ENCODE results near the gene ANXA11.
"Not testable (repeated sequence)": the region's sequence is repeated elsewhere in the genome, so short reads cannot be mapped to it uniquely, and the experiment has no call there.

Gene ANXA11

DNA sequence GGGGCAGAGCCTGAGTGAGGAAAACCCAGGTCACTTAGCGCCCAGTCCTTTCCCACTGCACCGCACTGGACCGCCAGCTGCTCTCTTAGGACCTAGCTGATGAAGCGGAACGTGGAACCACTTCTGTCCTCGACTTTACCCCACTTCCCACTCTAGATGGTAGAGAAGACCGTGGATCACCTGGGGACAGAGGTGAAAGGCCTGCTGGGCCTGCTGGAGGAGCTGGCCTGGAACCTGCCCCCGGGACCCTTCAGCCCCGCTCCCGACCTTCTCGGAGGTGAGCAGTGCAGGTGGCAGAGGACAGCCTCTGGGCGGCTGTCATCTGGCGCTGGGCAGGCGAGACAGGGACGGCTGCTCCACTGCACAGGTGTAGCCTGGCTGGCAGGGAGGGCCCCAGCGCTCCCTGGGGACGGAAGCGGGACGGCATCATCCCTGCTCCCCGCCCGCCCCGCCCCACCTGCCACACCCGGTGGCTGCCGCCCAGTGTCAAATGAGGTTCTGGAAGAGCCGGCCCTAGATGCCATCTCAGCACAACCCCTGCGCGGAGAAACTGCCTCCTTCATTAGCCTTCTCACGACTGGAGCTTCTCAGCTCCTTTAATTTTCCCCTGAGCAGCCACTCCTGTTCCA, 61.2 kb downstream of the ANXA11 start:
- DNase-seq, result no peak

DNA sequence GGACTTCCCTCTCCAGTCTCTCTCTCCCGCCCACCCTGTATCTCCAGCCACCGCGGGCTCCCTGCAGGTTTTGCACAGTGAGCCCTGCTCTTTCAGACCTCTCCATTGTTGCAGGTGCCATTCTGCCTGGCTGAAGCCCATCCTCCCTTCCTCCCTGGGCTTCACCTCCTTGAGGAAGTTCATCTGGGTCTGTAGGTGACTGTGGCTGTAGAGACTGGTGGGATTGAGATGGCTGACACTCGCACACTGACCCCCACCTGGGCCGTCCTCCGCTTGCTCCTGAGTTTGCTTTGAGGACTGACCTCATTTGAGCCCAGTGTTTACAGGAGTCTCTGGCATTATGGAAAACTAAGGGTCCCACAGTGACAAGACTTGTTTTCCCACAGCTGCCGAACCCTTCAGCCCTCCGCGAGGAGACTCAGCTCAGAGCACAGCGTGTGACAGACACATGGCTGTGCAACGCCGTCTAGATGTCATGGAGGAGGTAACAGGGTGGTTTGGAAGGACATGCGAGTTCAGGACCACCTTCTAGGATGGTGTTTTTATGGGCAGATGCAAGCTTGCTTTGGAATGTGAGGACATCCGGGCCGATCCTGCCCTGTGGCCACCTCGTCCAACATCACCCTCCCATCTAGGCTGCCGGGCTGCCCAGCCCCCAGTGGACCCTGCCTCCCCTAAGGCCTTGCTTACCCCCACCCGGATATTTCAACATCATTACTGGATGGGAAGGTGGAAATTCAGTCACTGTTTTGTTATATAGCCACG, 63.5 kb downstream of the ANXA11 start:
- DNase-seq, result no peak

DNA sequence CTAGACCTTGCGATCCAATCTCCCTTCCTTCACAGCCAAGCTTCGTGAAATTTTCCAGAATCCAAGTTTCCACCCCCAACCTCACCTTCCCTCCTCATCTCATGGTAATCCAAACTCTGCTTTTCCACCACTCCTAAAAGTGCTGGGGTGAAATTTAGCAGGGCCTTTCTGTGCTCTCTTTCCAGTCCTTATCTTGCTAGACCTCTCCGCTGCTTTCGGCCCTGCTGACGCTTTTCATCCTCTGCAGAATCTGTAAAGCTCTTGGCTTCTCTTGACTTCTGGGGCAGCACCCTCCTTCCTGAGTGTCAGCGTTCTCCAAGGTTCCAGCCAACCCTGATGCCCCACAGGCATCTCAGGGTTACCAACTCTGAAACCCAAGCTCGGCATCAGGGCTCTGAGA, 65.1 kb downstream of the ANXA11 start:
- no peak for DNase-seq

DNA sequence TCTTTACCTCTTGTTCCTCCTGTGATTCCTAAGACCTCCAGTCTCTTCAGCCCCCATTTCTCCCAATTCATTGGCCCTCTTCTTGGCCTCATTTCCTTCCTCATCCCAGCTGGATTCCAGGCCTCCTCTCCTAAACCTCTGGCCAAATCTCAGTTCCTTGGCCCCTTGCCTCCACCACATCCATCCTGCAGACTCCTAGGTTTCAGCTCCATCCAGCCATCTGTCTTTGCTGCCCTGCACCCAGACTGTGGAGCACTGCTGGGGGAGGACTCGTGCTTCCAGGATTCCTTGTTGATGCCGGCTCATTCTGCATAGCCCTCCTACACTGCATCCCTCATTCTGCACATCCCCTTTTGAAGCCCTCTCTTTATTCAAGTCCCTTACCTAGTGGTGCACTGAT, 66.1 kb downstream of the ANXA11 start:
- DNase-seq, result no peak

DNA sequence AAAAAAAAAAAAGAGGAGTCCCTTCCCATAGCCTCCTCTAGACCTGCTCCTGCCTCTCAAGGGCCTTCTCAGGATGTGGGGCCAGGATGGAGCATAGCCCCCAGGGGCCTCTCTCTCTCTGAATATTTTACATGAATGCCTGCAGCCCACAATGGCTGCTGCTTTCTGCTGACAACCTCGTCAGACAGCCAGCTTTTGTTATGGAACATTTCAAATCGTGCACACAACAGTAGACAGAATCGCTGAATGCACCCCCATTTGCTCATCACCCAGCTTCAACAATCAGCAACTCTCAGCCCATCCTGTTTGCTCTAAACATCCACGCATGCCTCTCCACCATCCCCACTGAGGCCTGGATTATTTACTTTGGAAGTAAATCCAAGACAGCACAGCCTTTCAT, 67.4 kb downstream of the ANXA11 start:
- DNase-seq, result no peak

DNA sequence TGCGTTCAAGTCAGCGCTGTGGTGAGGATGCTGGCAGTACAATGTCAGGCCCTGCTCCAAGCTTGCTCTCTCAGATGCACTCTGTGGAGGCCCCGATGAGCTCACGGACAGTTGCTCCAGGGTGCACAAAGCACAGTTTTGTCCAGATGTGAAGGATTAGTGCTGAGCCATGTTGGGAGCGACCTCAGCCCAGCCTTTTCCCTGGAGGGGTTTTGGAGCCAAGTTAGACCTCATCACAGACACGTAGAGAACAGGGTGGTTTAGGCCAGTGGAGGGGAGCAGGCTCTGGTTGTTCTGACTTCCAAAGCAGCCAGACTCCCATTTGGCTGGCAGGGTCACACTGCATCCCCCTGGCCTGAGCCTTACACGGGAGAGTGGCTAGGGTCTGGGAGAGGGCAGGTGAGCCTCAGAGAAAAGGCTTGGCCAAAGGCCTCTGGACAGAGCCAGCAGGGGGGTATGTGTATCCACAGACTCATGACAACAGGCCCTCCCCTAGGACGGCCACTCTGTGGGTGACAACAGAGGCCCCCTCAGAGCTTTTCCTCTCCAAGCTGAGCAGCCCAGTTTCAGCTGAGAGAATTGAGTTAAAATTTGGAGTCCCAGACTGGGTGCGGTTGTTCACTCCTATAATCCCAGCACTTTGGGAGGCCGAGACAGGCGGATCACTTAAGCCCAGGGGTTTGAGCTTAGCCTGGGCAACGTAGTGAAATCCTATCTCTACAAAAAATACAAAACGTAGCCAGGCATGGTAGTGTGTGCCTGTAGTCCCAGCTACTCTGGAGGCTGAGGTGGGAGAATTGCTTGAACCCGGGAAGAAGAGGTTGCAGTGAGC, 68.1 kb downstream of the ANXA11 start:
- no peak for DNase-seq

DNA sequence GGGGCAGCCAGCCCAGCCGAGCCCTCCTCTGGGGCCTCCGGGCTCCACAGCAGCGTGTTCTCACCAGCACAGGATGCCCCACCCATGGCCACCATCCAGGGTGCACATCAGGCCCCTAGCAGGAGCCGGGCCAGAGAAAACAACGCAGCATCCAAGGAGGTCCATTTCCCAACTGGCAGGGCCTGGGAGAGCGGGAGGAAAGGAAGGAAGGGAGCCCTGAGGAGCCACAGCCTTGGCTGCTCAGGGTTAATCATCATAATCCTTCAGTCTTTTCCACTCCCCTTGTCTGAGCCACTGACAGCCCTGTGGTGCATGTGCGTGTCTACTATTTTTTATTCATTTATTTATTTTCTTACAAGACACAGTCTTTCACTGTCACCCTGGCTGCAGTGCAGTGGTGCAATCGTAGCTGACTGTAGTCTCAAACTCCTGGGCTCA, 69.2 kb downstream of the ANXA11 start:
- DNase-seq, result no peak

DNA sequence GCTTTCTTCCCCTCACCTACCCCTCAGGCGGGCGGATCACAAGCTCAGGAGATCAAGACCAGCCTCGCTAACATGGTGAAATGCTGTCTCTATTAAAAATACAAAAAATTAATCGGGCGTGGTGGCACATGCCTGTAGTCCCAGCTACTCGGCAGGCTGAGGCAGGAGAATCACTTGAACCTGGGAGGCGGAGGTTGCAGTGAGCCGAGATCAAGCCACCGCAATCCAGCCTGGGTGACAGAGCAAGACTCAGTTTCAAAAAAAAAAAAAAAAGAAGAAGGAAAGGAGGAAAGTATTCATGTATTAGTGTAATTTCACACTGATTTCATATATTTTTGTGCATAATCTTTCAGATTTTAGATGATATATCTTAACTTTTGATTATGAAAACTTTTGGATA, 71.7 kb downstream of the ANXA11 start:
- not testable (repeated sequence) for DNase-seq

DNA sequence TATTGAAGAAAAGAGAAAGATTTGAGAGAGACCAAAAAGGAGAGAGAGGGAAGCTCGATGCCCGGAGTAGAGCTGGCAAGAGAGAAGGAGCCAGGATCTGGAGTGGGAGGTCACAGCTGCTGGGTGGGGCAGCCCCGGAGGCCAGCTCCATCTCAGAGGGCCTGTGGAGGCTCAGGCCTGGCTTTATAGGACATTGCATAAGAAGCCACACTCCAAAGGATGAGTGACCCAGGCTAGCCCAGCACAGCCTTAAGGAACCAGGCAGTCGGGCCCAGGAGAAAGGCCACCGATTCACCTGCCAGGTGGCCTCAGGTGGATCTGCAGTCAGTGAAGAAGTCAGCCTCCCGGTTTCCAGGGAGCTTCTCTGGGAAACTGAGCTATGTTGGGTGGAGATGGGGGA, 72.1 kb downstream of the ANXA11 start:
- no peak for DNase-seq

DNA sequence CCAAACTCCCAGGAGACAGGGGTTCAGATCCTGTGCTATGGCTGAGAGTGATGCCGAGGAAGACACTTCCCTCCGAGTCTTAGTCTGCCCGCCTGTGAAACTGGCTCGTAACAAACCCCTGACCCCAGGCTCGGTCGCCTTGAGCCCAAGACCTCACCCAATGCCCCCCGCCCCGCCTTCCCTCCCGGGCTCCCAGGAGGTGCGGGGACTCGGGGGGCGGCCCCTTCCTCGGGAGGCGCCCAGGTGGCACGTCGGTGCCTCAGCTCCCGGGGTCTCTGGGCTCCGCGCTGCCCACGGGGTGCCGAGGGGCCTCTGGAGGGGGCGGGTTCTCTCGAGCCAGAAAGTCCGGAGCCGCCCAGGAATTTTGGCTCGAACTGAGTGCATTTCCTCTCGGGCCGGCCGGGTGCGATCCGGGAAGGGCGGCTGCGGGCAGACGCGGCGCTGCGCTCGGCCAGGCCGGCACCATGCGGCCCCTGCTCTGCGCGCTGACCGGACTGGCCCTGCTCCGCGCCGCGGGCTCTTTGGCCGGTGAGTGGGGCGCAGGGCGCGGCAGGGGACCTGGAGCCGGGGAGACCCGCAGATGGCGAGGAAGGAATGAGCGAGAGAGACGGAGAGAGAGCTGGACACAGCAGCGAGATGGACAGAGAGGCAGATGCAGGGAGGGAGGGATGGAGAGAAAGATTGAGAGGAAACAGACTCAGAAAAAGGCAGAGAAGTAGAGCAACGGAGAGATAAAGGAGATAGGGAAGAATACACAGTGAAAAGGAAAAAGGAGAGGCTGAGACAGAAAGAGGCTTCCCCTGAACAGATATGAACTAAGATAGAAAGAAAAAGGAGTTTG, 72.8 kb downstream of the ANXA11 start, which contains the start of gene PLAC9:
TSS of gene PLAC9 (plus strand) at position 432 of the 841 bp plus-strand sequence. CDS start at position 465, 33 bp downstream.
- no peak for DNase-seq

DNA sequence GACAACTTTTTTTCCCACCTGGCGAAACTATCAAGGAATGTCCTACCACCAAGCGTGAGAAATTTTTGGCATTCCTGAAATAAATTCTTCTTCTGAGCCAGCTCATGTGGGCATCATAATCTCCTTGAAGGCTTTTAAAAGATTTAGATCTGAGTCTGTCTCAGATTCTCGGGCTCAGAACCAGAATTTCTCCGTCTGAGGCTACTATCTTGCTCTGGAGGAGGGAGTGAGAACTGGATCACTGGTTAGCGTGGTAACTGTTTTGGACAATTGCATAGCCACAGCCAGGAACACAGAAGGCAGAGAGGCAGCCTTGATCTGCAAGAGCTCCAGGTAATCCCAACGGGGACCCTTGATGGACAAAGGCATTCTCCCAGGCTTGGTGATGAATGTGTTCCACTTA, 73.8 kb downstream of the ANXA11 start:
- DNase-seq, result no peak

DNA sequence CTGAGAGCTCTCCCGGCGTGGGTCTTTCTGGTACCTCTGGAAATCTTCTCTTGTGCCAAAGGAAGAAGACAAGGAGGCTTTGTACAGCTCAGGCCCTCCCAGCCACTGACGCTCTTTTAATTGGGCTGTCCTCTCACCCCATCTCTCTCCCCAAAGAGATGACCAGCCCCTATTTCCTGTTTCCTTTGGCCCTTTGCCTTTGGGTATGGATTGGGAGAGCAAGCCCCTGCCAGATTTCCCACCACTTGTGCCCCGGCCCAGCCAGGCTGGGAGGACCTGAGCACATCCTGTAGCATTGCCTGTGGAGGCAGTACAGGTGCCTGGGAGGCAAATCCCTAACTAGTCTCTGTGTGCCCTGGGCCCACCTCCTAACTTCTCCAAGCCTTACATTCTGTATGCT, 78.5 kb downstream of the ANXA11 start:
- DNase-seq, result no peak

DNA sequence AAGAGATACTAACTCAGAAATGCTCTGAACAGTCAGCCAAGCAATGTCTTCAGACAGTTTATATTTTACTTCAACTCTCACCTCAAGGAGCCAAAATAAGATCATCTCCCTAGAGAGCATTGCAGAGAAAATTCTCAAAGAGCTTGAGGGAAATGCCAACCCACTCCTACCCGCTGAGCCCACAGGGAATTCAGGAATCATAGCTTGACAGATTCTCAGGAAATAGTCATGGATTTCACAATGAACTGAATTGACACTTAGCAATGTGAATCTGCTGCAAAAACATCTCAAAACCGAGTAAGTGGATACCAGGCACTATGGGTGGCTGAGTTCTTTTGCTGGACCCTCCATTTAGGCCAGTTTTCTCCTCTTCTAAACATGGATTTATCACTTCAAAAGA, 82.6 kb downstream of the ANXA11 start:
- no peak for DNase-seq

DNA sequence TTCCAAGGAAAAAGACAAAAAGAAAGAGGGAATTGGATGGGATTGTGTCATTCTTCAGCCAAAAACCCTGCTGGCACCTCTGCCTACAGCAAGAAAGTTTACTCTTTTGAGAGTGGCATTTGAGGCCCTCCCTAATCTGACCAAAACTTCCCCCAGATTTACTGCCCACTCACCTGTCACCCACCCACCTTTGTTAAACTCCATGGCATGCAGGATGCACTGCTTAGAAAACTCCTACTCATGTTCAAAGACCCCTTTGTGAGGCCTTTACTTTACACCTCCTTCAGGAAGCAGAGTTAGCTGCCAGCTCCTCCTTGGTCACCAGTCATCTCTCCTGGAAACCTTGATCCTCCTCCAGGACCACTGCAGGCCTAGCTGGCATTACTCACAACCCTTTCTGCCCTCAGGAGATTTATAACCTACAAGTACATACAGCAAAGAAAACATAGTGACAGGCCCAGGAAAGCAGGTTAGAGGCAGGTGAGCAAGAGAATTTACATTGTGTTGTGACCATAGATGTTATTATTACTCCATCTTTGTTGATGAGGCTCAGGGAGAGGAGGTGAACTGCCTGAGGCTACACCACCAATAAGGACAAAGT, 83.1 kb downstream of the ANXA11 start:
- no peak for DNase-seq

DNA sequence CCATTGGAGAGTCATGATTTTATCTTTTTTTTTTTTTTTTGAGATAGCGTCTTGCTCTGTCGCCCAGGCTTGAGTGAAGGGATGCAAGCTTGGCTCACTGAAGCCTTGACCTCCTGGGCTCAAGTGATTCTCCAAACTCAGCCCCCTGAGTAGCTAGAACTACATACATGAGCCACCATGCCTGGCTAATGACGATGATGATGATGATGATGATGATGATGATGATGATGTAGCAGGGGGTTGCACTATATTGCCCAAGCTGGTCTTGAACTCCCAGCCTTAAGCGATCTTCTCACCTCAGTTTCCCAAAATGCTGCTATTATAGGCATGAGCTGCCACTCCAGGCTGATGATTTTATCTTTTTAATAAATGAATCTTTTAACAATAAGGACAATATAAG, 86.7 kb downstream of the ANXA11 start:
- DNase-seq, result no peak

DNA sequence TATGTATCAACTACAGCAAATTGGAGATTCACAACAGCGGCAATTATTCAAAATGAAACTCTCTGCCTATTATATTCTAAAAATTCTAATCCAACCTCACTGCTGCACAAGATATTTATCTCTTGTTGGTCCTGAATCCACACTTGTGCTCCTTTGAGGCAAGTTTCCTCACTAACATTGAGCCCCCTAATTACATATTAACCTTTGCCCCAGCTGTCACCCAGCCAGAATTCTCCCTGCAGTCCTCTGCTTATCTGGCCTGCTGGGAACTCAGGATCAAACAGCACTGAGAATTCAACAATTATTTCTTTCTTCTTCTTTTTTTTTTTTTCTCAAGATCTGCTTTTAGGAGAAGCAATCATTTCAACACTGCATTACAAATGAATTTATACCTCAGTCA, 94.4 kb downstream of the ANXA11 start:
- DNase-seq, result no peak

DNA sequence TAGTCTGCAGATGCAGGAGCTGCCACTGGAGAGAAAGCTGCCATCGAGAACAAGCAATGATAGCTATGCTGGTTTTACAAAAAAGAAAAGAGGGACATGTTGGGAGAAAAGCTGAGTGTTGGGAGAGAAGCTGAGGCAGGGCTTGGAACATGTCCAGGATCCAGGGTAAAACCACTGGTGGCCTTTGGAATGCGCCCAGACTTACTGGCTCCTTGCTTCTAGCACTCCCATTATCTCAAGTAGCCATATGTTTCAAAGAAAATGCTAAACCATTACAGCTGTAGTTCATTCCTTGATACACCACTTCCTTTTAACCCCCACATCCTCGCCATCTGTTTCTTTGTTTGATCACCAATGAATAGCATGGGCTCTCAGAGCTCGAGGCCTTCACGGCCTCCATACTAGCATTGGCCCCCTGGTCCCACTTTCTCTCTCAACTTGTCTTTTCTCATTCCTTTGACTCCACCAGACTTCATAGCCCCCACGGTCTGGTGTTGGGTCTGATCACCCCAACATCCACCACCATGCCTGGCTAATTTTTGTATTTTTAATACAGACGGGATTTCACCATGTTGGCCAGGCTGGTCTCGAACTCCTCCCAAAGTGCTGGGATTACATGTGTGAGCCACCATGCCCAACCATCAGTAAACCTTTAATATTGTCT, 96.6 kb downstream of the ANXA11 start:
- DNase-seq, result no peak

DNA sequence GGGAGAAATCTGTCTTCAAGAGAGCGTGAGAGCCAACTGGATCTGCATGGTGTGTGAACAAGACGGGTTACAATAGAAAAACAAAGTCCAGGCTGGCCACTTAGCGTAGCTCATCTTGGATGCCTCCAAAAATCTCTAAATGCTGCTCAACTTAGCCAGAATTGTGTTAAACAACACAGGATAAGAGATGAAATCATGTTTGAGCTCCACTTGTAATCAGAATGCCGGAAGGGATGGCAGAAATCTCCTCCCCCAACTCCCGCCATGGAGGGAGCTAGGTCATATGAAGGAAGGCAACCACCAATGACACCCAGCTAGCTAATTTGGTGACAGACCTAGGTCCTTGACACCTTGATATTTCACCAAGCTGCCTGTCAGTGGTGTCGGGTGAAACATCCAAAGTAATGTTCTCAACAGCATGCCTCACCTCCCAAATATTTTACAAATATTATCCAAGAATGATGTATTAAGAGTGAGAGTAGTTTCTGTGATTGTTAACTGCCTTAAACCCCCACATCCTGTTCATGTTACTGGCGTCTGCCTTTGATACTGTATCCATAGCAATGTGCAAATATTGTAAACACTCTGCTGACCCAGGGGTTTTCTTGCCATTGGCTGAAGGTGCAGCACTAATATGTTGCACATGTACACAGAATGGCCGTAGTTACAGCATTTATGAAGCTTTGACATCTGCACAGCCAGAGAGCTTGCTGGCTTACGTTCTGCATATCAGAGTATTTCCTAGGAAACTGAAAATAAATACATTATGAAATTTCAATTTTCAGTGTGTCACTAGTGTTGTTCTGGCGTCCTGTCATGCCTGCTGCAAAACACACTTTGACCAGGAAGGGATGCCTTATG, 101.0 kb downstream of the ANXA11 start:
- DNase-seq, result no peak

All from cerebellar nuclear complex (tissue), 1 donor.